Mucosa of stomach (tissue), 1 donor: Measurements from ENCODE around the gene CD69.
"Not testable (repeated sequence)": the region's sequence is repeated elsewhere in the genome, so short reads cannot be mapped to it uniquely, and the experiment has no call there.

Experiments used
- H3K27me3 ChIP-seq: one replicate; pipeline ENCODE4 v1.7.0; 2013; ENCODE audit warnings: mild to moderate bottlenecking, low read length; ENCODE audit not compliant: control insufficient read depth, insufficient read depth
- H3K36me3 ChIP-seq: one replicate; pipeline ENCODE4 v1.7.0; 2013; ENCODE audit warnings: low read length; ENCODE audit not compliant: control insufficient read depth, insufficient read depth
- H3K4me1 ChIP-seq: one replicate; pipeline ENCODE4 v1.7.0; 2013; ENCODE audit warnings: mild to moderate bottlenecking, low read length; ENCODE audit not compliant: control insufficient read depth, insufficient read depth
- H3K4me3 ChIP-seq: one replicate; pipeline ENCODE4 v1.7.0; 2013; ENCODE audit warnings: low read length
- H3K9ac ChIP-seq: one replicate; pipeline ENCODE4 v1.7.0; 2013; ENCODE audit warnings: mild to moderate bottlenecking, low read length, moderate library complexity
- H3K9me3 ChIP-seq: one replicate; pipeline ENCODE4 v1.7.0; 2013; ENCODE audit warnings: mild to moderate bottlenecking, low read length, moderate library complexity; ENCODE audit not compliant: control insufficient read depth
- donor health status: Pancreatic carcinoma.

The CD69 gene

DNA sequence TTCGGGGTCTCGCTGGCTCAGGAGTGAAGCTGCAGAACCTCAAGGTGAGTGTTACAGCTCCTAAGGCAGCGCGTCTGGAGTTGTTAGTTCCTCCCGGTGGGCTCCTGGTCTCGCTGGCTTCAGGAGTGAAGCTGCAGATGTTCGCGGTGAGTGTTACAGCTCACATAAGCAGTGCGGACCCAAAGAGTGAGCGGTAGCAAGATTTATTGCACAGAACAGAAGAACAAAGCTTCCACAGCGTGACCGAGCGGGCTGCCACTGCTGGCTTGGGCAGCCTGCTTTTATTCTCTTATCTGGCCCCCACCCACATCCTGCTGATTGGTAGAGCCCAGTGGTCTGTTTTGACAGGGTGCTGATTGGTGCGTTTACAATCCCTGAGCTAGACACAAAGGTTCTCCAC is 21.8 kb downstream of the CD69 start:
- H3K4me3 ChIP-seq, H3K36me3 ChIP-seq, H3K9me3 ChIP-seq, H3K27me3 ChIP-seq, H3K4me1 ChIP-seq, H3K9ac ChIP-seq: not testable (repeated sequence)

DNA sequence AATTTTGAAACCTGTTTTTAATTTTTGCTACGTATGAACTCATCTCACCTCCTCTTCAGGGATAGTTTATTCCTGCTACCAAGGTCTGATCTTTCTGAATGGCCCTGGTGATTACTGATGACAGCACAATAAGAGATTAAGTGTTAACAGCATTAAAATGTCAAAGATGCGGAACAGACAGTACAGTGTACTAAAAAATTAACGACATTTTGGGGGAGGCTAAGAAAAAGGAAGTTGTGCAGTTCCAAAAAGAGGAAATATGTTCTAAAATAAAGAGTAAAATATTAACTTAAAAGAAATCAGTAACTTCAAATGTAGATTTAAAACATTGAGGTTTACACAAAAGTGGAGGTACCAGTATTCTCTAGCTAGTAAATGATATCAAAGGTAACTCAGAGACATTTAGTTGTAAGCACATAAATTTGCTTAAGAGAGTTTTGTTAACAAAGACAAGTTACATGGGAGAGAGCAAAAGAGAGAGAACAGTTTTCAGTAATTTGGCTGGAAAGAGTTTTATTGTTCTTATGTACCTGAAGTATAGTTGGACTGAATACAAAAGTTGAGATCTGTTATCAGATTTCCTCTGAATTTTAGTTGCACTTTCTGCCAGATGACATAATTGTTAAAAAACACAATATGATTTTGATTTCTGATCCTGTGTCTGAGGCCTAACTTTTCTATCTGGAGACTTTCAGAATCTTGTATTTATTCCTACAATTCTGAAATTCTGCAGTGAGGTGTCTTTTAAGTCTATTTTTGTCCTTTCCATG is 23.6 kb downstream of the CD69 start:
- Histone ChIP-seq H3K9ac (no peak overlapping the region), H3K9me3 (no peaks in the 10 kb centered on the region), H3K4me3 (no peak overlapping the region), H3K4me1 (peaks cover 5% of the 10 kb centered on the region), H3K36me3 (no peaks in the 10 kb centered on the region), H3K27me3 (no peaks in the 10 kb centered on the region)

DNA sequence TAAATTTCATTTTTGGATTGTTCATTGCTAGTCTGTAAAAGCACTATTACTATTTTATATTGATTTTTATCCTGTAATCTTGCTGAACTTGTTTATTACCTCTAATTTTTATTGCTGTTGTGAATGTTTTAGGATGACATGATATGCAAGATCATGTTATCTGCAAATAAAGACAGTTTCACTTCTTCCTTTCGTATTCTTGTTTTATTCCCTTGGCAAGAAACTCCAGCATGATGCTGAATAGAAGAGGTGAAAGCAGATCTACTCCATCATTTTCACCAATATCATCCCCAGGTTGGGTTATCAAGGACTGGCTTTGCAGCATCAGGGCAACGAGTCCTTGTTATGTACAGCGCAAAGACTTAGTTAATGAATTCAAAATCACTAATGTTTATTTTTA is 25.1 kb downstream of the CD69 start:
- no peaks in the 10 kb centered on the region for H3K27me3 ChIP-seq
- H3K36me3 ChIP-seq = no peaks in the 10 kb centered on the region
- H3K4me3 ChIP-seq = no peak overlapping the region
- H3K9ac ChIP-seq = no peak overlapping the region
- peaks cover 5% of the 10 kb centered on the region for H3K4me1 ChIP-seq
- H3K9me3 ChIP-seq = no peaks in the 10 kb centered on the region

GRCh38 chr12:9732921-9733461 is 27.7 kb downstream of the CD69 start, which contains the start of gene CLECL1:
Gene CLECL1, minus strand, starts transcription at chr12:9733097.
- Histone ChIP-seq H3K9me3 (no peaks in the 10 kb centered on the region), H3K4me1 (no peaks in the 10 kb centered on the region), H3K9ac (no peak within 1 kb of the TSS), H3K4me3 (no peak within 1 kb of the TSS), H3K36me3 (no peaks in the 10 kb centered on the region), H3K27me3 (no peaks in the 10 kb centered on the region)

DNA sequence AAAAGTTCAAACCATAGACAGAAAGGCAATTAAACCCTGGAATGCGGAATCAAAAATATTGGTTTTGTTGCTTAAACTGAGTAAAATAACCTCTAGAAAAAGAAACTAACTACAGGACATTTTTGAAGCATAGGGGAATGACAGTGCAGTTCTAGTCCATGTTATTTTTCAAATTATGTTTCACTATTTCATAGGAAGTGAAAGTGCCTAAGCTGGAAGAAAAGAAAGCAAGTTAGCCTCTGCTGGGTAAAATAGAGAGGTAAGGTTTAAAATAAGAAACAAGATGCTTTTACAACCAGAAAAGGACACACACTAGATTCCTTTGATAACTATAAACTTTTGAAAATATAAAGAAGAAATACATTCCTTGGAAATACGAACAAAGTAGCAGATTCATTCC is 28.9 kb downstream of the CD69 start:
- Histone ChIP-seq H3K9ac (no peak overlapping the region), H3K4me1 (no peaks in the 10 kb centered on the region), H3K9me3 (no peaks in the 10 kb centered on the region), H3K36me3 (no peaks in the 10 kb centered on the region), H3K4me3 (no peak overlapping the region), H3K27me3 (no peaks in the 10 kb centered on the region)

GRCh38 chr12:9731393-9731792 is 29.3 kb downstream of the CD69 start:
- H3K4me3 ChIP-seq = no peak overlapping the region
- H3K4me1 ChIP-seq = no peaks in the 10 kb centered on the region
- no peaks in the 10 kb centered on the region for H3K9me3 ChIP-seq
- H3K9ac ChIP-seq = no peak overlapping the region
- H3K36me3 ChIP-seq = no peaks in the 10 kb centered on the region
- H3K27me3 ChIP-seq = no peaks in the 10 kb centered on the region

- Histone ChIP-seq H3K36me3 (no peaks in the 10 kb centered on the region), H3K27me3 (no peaks in the 10 kb centered on the region), H3K9ac (no peak overlapping the region), H3K4me1 (no peaks in the 10 kb centered on the region), H3K9me3 (no peaks in the 10 kb centered on the region), H3K4me3 (no peak overlapping the region)
These were observed 30.1 kb downstream of the CD69 start for GRCh38 chr12:9730591-9730990.

DNA sequence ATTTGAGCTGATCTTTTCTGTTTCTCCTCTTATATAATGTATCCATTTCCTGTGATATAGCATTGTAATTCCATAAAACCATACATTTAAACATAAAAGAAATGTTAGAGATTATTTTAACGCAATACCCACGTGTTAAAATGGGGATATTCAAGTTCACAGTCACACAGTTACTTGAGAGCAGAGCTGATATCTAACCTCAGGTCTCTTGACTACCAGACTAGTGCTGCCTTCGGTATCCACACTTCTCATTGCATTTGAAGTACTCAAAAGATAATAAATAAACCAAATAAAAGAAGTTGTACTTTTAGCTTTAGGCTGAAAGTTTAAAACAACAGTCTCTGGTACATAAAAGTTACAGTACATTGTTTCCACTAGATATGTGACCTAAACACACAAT is 30.7 kb downstream of the CD69 start:
- Histone ChIP-seq H3K9ac (no peak overlapping the region), H3K27me3 (no peaks in the 10 kb centered on the region), H3K4me1 (no peaks in the 10 kb centered on the region)

GRCh38 chr12:9729082-9729481 is 31.6 kb downstream of the CD69 start:
- Histone ChIP-seq H3K4me3 (no peak overlapping the region), H3K4me1 (no peaks in the 10 kb centered on the region)

More for the DNA sequence above, 30.7 kb downstream of the CD69 start:
- Histone ChIP-seq H3K36me3 (no peaks in the 10 kb centered on the region), H3K9me3 (no peaks in the 10 kb centered on the region), H3K4me3 (no peak overlapping the region)

DNA sequence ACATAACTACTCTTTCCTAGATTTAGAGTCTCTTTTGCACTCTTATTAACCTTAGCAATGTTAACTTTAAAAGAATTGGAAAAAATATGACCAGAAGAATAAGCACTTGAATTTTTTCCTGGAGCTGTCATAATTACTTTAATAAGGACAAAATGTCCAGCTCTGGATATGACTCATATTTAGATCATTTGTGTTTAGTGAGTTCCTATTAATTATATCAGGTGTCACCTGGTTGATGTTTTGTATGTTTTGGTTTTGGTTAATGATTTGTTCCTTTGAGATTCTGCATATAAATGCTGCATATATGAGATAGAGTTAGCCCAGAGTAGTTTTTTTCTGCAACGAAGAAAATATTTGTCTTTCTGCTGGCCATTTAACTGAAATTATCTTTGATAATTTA is 32.9 kb downstream of the CD69 start:
- Histone ChIP-seq H3K4me3 (no peak overlapping the region), H3K36me3 (no peaks in the 10 kb centered on the region), H3K9ac (no peak overlapping the region), H3K27me3 (no peaks in the 10 kb centered on the region), H3K4me1 (no peaks in the 10 kb centered on the region), H3K9me3 (no peaks in the 10 kb centered on the region)

More at GRCh38 chr12:9729082-9729481, 31.6 kb downstream of the CD69 start:
- H3K9me3 ChIP-seq = no peaks in the 10 kb centered on the region
- no peaks in the 10 kb centered on the region for H3K36me3 ChIP-seq
- H3K9ac ChIP-seq = no peak overlapping the region
- no peaks in the 10 kb centered on the region for H3K27me3 ChIP-seq

DNA sequence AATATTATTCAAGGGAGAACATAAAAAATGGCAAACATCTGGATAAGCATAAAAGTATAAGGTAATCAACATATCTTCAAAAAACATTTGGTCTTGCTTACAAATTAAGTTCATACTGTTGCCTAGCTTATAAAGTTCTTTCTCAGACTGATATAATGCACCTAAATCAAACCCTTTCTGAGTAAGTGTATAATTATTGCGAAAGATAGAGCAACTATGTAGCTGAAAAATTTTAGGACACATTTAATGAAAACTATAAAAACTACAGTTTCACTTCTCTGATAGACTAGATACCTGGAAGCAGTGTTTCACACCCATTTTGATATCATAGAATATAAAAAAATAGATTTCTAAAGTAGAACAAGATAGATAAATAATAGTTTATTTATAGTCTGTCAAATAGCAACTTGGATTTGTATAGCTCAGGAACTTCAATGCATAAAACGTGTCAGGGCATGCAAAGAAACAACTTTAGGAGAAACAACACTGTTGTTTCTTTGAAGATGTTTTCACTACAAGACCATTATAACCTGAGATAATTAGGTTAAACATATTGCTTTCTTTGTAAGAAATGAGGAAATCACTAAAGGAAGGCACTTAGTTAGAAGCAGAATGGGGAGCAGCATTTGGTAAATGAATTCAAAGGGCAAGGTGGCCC is 35.4 kb downstream of the CD69 start:
- no peak overlapping the region for H3K4me3 ChIP-seq
- no peaks in the 10 kb centered on the region for H3K4me1 ChIP-seq
- H3K9ac ChIP-seq = no peak overlapping the region

GRCh38 chr12:9724023-9724422 is 36.7 kb downstream of the CD69 start:
- H3K9ac ChIP-seq = no peak overlapping the region
- no peaks in the 10 kb centered on the region for H3K27me3 ChIP-seq
- no peaks in the 10 kb centered on the region for H3K4me1 ChIP-seq
- H3K36me3 ChIP-seq = no peaks in the 10 kb centered on the region
- no peak overlapping the region for H3K4me3 ChIP-seq
- no peaks in the 10 kb centered on the region for H3K9me3 ChIP-seq

More for the DNA sequence above, 35.4 kb downstream of the CD69 start:
- no peaks in the 10 kb centered on the region for H3K36me3 ChIP-seq
- H3K27me3 ChIP-seq = no peaks in the 10 kb centered on the region
- H3K9me3 ChIP-seq = no peaks in the 10 kb centered on the region
